Coronary artery (tissue), 2 donors: Measurements from ENCODE around the gene LRRC8D.
A peak's percentile ranks its signal among the peaks of the same experiment; 100 is the strongest.

Experiments
- DNase-seq: peaks from one replicate; pipeline ENCODE4 v3.0.0-alpha.2; 2017; ENCODE audit warnings: low spot score
- H3K27ac ChIP-seq, 2 donors: fragments of 200-600 bp; sonication (generic); one replicate each; pipeline ENCODE4 v1.5.1; 2016 to 2019
- H3K4me3 ChIP-seq: fragments of 200-600 bp; sonication (generic); 2 replicates; pipeline ENCODE4 v1.5.1; 2016; ENCODE audit warnings: mild to moderate bottlenecking, moderate library complexity
- TF ChIP-seq, protein P1 (sequence below): fragments of 200-600 bp; sonication (generic); IDR thresholded peaks from one replicate; pipeline ENCODE4 v1.5.1; 2019; ENCODE audit warnings: antibody characterized with exemption

LRRC8D gene

DNA sequence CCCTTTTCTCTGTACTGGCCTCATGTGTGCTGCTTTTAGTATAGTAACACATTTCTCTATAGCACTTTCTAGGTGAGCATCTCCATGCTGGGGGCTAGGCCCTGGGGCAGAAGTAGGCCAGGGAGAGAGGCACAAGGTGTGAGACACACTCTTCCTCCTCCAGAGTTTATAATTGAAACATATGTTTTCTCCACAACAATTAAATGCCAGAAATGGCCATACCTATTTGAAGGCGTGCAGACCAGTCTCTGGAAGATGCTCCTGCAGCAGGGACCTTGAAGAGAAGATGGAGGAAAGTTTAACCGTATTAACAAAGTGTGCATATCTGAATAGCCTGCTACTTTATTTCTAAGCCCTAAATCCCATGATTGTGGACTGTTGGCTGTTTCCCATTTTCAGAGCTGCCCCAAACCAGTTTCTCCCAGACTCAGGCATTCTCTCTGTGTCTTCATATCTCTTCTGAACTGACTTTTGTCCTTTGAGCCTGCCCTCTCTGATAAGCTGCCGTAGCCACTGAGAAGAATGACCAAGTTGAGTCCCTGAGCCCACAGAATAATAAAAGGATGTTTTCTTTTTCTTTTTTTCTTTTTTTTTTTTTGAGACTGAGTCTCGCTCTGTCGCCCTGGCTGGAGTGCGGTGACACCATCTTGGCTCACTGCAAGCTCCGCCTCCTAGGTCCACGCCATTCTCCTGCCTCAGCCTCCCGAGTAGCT lies 81.3 kb downstream of the LRRC8D start:
- Histone ChIP-seq H3K27ac (no peak overlapping the region), H3K4me3 (no peak overlapping the region)
- TF ChIP-seq, protein P1, sequence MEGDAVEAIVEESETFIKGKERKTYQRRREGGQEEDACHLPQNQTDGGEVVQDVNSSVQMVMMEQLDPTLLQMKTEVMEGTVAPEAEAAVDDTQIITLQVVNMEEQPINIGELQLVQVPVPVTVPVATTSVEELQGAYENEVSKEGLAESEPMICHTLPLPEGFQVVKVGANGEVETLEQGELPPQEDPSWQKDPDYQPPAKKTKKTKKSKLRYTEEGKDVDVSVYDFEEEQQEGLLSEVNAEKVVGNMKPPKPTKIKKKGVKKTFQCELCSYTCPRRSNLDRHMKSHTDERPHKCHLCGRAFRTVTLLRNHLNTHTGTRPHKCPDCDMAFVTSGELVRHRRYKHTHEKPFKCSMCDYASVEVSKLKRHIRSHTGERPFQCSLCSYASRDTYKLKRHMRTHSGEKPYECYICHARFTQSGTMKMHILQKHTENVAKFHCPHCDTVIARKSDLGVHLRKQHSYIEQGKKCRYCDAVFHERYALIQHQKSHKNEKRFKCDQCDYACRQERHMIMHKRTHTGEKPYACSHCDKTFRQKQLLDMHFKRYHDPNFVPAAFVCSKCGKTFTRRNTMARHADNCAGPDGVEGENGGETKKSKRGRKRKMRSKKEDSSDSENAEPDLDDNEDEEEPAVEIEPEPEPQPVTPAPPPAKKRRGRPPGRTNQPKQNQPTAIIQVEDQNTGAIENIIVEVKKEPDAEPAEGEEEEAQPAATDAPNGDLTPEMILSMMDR: no peak
- DNase-seq: no peak

DNA sequence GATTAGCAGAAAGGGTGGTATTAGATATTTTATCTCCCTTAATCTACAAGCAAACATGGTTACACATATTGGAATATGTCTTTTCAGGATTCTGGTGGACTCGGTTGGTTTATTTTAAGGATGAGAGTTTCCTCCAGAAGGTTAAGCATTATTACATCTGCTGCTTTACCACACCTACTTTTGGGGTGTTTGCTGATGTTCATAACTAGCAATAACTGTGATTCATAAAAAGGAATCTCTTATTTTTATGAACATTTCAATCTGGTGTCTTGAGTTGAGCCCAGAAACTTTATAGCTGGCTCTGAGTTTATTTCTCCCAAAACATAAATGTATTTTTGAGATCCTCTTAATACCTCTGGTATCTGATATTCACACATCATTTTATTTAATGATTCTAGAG lies 82.7 kb downstream of the LRRC8D start:
- DNase-seq: no peak
- H3K27ac ChIP-seq: no peak overlapping the region
- TF ChIP-seq, protein P1: no peak
- no peak overlapping the region for H3K4me3 ChIP-seq

DNA sequence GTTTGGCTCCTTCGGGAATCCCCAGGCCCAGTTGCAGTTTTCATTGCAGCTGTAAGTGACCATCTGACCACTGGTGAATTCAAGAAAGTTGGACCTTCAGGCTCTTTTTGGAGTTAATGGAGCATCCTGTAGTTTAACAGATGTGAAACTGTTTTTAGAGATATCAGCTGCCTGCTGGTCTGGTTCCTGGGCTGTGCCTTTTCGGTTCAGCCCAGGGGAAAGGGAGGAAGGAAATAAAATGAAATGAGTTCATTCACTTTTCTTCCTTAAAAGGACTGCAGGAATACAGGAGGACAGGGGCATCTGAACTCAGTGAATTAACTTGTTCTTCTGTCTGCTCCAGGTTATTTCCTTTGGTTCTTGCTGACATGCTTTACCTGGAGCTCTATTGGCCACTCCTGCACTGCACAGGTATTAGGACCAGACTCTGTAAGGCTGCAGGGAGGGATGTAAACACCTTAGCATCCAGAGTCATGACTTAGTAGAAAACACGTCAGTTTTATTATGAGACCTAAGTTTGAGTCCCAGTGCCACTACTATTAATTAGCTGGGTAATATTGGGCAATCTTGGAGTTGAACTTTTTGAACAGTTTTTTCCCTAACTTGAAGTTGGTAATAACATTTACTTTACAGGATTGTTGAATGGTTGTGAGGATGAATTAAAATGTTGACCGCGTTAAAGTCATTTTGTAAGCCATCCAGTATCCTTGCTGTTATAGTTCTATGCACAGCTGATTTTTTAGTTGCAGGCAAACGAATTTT lies 83.6 kb downstream of the LRRC8D start:
- no peak overlapping the region for H3K27ac ChIP-seq
- TF ChIP-seq, protein P1: no peak
- no peak for DNase-seq
- H3K4me3 ChIP-seq: no peak overlapping the region

DNA sequence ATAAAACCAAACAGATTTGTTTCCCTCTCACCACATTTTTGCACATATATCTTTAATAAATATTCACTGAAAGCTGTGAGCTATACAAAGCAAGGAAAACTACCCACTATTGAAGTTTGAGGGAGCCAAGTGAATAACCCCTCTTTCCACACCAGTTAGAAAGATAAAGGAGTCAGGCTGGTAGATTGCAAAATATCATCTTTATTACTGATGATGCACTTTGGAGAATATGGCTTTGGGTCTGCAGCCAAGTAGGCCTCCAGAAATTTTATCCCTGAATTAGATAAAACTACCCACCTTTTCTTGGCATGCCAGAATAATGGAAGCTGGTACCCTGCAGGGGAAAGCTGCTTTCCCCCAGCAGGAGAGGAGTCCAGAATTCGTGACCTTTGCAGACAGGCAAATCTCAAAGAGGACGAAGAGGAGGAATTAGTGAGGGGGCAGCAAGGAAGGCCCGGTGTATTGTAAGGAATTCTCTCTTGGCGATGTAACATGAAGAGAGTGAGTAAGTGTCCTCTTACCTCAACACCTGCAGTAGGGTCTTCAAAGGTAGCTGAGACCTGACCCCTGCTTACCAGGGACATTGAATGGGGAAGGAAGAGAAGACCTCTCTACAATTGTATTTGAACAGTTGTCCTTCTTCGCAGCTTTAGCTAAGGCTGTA lies 84.7 kb downstream of the LRRC8D start:
- Histone ChIP-seq H3K4me3 (no peak overlapping the region), H3K27ac (no peak overlapping the region)
- TF ChIP-seq, protein P1: no peak
- DNase-seq: no peak

DNA sequence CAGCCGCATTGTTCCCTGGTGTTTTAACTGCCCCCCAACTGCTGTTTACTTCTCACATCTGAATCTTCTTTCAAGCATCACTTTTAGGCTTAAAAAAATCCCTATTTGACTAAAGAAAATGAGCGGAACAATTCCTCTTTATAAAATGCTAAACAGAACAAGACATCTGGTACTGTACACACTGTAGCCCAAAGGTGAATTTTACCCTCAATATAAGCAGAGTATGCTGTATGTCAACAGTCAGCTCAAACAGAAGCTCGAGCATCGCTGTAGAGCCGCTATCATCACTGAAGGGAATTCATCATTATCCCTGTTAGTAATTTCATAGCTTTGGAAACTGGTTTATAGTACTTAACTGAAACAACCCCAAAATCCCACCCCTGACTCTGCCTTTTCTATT lies 85.3 kb downstream of the LRRC8D start:
- TF ChIP-seq, protein P1: no peak
- no peak overlapping the region for H3K4me3 ChIP-seq
- peak overlapping the region in 1 of 2 donors; percentile 38 for H3K27ac ChIP-seq
- no peak for DNase-seq

DNA sequence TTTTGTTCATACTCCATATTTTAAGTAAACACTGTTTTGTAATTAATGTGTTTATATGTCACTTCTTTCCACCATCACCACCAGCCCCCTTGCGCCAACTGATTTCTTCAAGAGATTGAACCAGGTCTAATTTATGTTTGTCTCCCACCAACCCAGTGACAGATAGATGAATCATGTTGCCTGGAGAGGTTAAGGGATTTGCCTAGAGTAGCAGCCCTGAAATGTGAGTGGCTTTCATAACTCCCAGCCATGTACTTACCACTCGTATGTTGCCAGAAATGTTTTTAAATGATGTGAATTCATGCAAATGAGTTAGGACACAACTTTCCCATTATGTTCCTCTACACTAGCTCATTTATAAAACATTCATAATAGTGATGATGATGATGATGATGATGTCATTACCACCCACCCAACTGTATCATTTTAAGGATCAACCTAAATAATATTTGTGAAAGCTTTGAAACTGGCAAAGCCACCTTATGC lies 86.9 kb downstream of the LRRC8D start:
- H3K27ac ChIP-seq: no peak overlapping the region
- no peak for DNase-seq
- no peak overlapping the region for H3K4me3 ChIP-seq
- TF ChIP-seq, protein P1: no peak
